ENCODE data around the gene ZCCHC14.
"Not testable (repeated sequence)": the region's sequence is repeated elsewhere in the genome, so short reads cannot be mapped to it uniquely, and the experiment has no call there.

DNA sequence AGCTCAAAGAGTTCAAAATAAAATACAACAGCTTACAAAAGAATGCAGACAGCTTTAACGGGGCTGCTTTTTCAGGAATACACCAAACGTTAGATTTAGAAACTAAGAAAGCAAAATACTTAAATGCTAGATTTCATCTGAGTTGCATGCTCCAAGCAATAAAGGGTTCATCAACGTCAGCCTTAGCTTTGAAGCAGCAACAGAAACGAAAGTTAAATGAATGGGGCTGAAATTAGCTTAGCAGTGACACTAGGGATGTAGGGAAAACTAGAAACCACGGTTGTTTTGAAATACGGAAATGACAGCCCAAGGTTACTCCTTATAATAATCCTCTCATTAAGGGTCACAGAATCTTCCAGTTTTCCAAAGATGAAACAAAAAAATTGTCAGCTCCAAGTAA is 3.9 kb downstream of the ZCCHC14 start:
- TF ChIP-seq POLR2AphosphoS5, POLR2A (IDR thresholded peaks at IDR 0.05): not testable (repeated sequence)

All from spleen (tissue), 3 donors.